Measurements from ENCODE around the gene C11orf71.

DNA sequence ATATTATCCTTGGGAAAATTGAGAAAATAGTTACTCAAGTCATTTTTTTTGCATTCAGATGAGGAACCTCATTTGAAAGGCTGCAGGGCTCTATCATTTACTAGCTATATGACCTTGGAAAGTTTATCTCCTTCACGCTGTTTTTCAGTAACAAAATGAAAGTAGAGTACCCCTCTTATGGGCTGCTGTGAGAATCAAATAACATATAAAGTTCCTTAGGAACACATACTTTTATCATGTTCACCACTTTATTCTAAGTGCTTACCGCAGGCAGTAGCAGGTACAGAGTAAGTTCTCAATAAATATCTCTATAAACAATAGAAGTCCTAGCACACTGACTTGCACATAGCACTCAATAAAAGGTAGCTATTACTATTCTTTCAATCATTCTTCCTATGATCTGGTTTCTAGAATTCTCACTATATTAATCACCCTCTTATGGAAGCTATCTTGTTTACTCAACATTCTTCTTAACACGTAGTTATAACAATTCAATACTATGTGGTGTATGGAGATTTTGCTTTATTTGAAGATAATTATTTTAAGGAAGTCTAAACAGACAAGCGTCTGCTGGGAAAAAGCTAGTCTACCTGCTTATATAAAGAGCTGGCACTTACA lies 1.9 kb downstream of the C11orf71 start:
- TF ChIP-seq, protein P1, sequence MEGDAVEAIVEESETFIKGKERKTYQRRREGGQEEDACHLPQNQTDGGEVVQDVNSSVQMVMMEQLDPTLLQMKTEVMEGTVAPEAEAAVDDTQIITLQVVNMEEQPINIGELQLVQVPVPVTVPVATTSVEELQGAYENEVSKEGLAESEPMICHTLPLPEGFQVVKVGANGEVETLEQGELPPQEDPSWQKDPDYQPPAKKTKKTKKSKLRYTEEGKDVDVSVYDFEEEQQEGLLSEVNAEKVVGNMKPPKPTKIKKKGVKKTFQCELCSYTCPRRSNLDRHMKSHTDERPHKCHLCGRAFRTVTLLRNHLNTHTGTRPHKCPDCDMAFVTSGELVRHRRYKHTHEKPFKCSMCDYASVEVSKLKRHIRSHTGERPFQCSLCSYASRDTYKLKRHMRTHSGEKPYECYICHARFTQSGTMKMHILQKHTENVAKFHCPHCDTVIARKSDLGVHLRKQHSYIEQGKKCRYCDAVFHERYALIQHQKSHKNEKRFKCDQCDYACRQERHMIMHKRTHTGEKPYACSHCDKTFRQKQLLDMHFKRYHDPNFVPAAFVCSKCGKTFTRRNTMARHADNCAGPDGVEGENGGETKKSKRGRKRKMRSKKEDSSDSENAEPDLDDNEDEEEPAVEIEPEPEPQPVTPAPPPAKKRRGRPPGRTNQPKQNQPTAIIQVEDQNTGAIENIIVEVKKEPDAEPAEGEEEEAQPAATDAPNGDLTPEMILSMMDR (IDR thresholded peaks at IDR 0.05; ENCODE audit: low read length): no peak
- no peak for TF ChIP-seq EZH2 (IDR thresholded peaks at IDR 0.05; ENCODE audit: borderline replicate concordance, low read length)

All from OCI-LY1 (cell line).